DMS53 (cell line): Measurements from ENCODE around the gene ENPP3.
A peak's percentile ranks its signal among the peaks of the same experiment; 100 is the strongest.

Experiments used
- DNase-seq: peaks from one replicate; lab custom pipeline; 2025; lab: John Stamatoyannopoulos, UW

Gene ENPP3

GRCh38 chr6:131642987-131643611 is 6.0 kb downstream of the ENPP3 start:
- DNase-seq: no peak

- DNase-seq: no peak
These were observed 6.9 kb downstream of the ENPP3 start for GRCh38 chr6:131643855-131644460.

- no peak for DNase-seq
These were observed 7.8 kb downstream of the ENPP3 start for GRCh38 chr6:131644921-131645320.

- DNase-seq: no peak
These were observed 8.7 kb downstream of the ENPP3 start for GRCh38 chr6:131645846-131646245.

GRCh38 chr6:131646249-131646670 is 9.2 kb downstream of the ENPP3 start:
- DNase-seq: peak; percentile 25

GRCh38 chr6:131651782-131652181 is 14.7 kb downstream of the ENPP3 start:
- peak; percentile 87 for DNase-seq

GRCh38 chr6:131652472-131652871 is 15.4 kb downstream of the ENPP3 start:
- DNase-seq: peak; percentile 78

GRCh38 chr6:131654326-131654725 is 17.2 kb downstream of the ENPP3 start:
- peak; percentile 81 for DNase-seq

- DNase-seq: peak; percentile 31
These were observed 18.3 kb downstream of the ENPP3 start for GRCh38 chr6:131655387-131655786.

- DNase-seq: no peak
These were observed 18.8 kb downstream of the ENPP3 start for GRCh38 chr6:131655951-131656350.

- DNase-seq: no peak
These were observed 19.6 kb downstream of the ENPP3 start for GRCh38 chr6:131656667-131657066.

- DNase-seq: no peak
These were observed 20.1 kb downstream of the ENPP3 start for GRCh38 chr6:131657222-131657621.

- no peak for DNase-seq
These were observed 20.6 kb downstream of the ENPP3 start for GRCh38 chr6:131657630-131658111.

GRCh38 chr6:131658287-131658686 is 21.2 kb downstream of the ENPP3 start:
- no peak for DNase-seq

- DNase-seq: peak; percentile 84
These were observed 23.1 kb downstream of the ENPP3 start for GRCh38 chr6:131660195-131660594.

- DNase-seq: no peak
These were observed 26.6 kb downstream of the ENPP3 start for GRCh38 chr6:131663578-131664165.

- no peak for DNase-seq
These were observed 32.8 kb downstream of the ENPP3 start for GRCh38 chr6:131669891-131670290.

- DNase-seq: no peak
These were observed 36.1 kb downstream of the ENPP3 start for GRCh38 chr6:131673184-131673583.

GRCh38 chr6:131678442-131678841 is 41.3 kb downstream of the ENPP3 start:
- DNase-seq: no peak

- no peak for DNase-seq
These were observed 43.8 kb downstream of the ENPP3 start for GRCh38 chr6:131680868-131681267.

- DNase-seq: no peak
These were observed 44.5 kb downstream of the ENPP3 start for GRCh38 chr6:131681585-131681984.

GRCh38 chr6:131682442-131682841 is 45.3 kb downstream of the ENPP3 start:
- peak; percentile 44 for DNase-seq

- peak; percentile 32 for DNase-seq
These were observed 46.4 kb downstream of the ENPP3 start for GRCh38 chr6:131683479-131683878.
